Measurements from ENCODE around the gene RPL18.

GRCh38 chr19:48603850-48604249, 15.1 kb downstream of the RPL18 start:
- TF ChIP-seq CTCF (conservative IDR thresholded peaks at IDR 0.05 in 1 of 2, IDR thresholded peaks at IDR 0.05 in 1 of 2; ENCODE audit: extremely low read depth in 1 of 2, insufficient read depth in 1 of 2, low read depth in 1 of 2, low read length in 2 of 2) (no peak), EZH2 (IDR thresholded peaks at IDR 0.05; ENCODE audit: borderline replicate concordance, low read length) (no peak)

Data from mammary epithelial cell (primary cell).